HG03025 (cell line): ENCODE measurements around the gene CYTH3.

ENCODE experiments used
- ATAC-seq: cut with Tn5 transposase; IDR thresholded peaks from one replicate; pipeline ENCODE4 v1.9.1; 2021; ENCODE audit warnings: mild to moderate bottlenecking, moderate library complexity; ENCODE audit not compliant: unreplicated experiment, low FRiP score

Gene CYTH3

DNA sequence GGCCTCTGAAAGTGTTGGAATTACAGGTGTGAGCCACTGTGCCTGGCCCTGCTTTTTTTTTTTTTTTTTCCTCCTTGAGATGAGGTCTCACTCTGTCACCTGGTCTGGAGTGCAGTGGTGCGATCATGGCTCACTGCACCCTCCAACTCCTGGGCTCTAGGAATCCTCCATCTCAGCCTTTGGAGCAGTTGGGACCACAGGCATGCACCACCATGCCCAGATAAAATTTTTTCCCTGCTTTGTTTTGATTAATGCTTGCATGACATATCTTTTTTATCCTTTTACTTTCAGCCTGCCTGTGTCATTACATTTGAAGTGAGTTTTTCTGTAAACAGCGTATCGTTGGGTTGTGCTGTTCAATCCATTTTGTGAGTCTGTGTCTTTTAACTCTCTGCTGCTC is 144.2 kb downstream of the CYTH3 start:
- no peak for ATAC-seq

GRCh38 chr7:6127110-6127490 is 145.3 kb downstream of the CYTH3 start:
- ATAC-seq, result no peak

DNA sequence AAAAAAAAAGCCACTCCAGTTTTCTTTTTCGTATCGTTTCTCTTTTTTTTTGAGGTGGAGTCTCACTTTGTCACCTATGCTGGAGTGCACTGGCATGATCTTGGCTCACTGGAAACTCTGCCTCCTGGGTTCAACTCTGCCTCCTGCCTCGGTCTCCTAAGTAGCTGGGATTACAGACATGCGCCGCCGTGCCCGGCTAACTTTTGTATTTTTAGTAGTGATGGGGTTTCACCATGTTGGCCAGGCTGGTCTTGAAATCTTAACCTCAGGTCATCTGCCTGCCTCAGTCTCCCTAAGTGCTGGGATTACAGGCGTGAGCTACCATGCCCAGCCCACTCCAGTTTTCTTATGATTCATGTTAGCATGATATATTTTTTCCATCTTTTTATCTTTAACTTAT is 148.6 kb downstream of the CYTH3 start:
- no peak for ATAC-seq

DNA sequence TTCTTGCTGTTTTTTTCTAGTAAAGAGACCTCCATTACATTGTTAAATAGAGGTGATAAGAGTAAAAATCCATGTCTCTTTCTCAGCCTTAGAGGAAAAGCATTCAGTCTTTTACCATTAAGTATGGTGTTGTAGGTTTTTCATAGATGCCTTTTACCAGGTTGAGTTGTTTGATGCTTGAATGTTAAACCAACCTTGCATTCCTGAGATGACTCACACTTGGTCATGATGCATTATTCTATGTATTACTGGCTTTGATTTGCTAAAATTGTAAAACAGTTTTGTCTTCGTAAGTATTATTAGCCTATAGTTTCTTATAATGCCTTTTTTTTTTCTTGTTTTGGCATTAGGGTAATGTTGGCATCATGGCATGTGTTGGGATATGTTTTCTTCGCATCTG is 151.3 kb downstream of the CYTH3 start:
- no peak for ATAC-seq

- ATAC-seq, result no peak
Measured at GRCh38 chr7:6117533-6117932, 154.9 kb downstream of the CYTH3 start.

GRCh38 chr7:6116211-6116610 is 156.2 kb downstream of the CYTH3 start:
- no peak for ATAC-seq
